Kidney glomerular epithelial cell (primary cell): ENCODE data around the gene DNTTIP2.
"Not testable (repeated sequence)": the region's sequence is repeated elsewhere in the genome, so short reads cannot be mapped to it uniquely, and the experiment has no call there.

Experiments
- DNase-seq: peaks from one replicate; lab custom pipeline; 2025; lab: John Stamatoyannopoulos, UW

The DNTTIP2 gene, protein sequence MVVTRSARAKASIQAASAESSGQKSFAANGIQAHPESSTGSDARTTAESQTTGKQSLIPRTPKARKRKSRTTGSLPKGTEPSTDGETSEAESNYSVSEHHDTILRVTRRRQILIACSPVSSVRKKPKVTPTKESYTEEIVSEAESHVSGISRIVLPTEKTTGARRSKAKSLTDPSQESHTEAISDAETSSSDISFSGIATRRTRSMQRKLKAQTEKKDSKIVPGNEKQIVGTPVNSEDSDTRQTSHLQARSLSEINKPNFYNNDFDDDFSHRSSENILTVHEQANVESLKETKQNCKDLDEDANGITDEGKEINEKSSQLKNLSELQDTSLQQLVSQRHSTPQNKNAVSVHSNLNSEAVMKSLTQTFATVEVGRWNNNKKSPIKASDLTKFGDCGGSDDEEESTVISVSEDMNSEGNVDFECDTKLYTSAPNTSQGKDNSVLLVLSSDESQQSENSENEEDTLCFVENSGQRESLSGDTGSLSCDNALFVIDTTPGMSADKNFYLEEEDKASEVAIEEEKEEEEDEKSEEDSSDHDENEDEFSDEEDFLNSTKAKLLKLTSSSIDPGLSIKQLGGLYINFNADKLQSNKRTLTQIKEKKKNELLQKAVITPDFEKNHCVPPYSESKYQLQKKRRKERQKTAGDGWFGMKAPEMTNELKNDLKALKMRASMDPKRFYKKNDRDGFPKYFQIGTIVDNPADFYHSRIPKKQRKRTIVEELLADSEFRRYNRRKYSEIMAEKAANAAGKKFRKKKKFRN

DNA sequence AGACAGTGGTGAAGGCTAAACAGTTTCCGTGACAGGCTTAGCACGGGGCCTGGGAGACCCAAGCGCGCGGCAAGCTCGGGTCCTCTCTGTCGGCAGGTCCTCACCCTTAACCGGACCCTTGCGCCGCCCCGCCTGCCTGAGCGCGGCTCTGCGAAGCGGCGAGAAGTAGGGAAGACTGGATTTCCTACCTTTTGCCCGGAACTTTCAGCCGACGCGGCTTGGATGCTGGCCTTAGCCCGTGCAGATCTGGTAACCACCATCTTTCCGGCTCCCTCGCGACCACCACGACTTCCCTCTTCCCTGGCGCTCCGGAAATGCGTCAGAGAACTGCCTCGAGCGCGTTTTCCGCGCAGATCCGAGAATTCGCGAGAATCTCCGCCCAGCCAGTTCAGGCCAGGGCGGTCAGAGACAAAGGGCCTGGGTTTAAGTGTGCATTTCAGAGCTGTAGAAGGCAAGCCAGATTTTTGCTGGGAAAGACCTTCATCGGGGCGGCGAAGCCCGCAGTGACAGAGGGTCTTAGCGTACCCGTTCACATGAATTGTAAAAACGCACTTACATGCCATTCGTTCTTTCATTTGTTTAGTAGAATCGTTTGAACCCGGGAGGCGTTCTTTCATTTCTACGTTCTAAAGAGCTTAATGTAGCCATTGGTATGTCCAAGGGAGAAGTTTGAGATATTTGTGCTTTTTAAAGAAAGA, at the start of gene DNTTIP2:
DNTTIP2 (minus strand) TSS at position 318 of the 698 bp plus-strand sequence; CDS start at position 260, 58 bp downstream.
- DNase-seq, result peak; percentile 90

DNA sequence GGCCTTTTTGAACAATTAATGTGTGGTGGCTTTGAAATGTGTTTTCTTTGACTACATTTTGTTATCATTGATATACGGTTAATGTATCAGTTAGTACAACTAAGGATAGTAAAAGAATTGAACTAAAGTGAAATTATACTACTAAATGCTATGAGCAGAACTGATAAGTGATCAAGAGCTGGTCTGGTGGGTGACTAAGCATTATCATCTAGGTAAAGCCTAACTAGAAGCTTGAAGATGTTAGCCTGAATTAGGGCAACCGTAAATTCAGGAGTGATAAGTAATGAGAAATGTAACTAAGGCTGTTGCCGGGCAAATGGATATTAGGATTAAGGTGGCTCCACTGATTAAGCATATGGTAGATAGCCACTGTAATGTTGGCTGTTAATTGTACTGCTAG, 46.2 kb upstream of the DNTTIP2 start:
- no peak for DNase-seq

DNA sequence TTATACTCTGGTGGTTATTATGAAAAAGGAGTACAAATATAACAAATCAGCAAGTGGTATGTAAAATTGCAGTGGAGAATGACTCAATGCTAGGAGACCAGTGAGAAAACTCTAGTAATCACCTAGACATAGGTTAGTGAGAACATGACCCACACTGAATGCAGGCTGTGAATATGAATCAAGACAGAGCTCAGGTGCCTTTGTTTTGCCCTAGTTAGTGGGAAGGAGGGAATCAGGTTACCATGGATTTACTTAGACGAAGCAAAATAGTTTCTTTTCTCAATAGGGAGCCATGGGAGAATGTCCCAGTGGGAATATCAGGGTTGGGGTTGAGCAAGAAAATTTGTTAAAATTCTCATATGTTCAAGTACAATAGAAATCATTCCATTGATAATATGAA, 40.8 kb upstream of the DNTTIP2 start:
- no peak for DNase-seq

DNA sequence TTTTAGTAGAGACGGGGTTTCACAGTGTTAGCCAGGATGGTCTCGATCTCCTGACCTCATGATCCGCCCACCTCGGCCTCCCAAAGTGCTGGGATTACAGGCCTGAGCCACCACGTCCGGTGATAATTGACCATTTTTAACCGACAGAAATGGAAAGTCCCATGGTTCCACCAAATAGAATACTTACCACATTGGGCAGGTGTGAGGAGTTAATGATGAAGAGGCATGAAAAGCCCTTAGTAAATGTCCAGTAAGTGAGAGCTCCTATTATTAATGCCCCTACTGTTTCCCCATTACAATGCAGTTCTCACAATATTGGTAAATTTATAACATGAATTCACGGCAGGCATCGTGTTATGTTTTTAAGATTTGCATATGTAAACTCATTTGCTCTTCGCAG, 38.3 kb upstream of the DNTTIP2 start:
- DNase-seq, result no peak

DNA sequence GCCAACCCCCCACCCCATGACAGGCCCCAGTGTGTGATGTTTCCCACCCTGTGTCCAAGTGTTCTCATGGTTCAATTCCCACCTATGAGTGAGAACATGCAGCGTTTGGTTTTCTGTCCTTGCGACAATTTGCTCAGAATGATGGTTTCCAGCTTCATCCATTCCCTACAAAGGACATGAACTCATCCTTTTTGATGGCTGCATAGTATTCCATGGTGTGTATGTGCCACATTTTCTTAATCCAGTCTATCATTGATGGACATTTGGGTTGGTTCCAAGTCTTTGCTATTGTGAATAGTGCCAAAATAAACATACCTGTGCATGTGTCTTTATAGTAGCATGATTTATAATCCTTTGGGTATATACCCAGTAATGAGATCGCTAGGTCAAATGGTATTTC, 31.9 kb upstream of the DNTTIP2 start:
- not testable (repeated sequence) for DNase-seq

DNA sequence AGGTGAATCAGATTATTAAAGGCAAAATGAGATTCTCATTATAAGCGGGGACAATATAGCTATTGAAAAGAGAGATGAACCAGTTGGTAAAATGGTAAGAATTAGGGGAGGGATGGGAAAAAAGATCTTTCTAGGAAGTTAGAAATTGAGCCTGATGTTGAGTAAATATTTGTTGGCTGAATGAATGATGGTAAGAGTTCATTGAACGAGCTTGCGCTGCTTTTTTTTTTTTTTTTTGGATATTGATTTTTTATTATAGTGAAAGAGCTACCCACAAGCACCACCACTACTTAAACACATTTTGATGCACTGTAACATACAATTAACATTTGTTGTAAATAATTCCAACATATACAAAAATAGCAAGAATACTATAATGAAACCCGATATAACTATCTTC, 31.3 kb upstream of the DNTTIP2 start:
- DNase-seq, result no peak

DNA sequence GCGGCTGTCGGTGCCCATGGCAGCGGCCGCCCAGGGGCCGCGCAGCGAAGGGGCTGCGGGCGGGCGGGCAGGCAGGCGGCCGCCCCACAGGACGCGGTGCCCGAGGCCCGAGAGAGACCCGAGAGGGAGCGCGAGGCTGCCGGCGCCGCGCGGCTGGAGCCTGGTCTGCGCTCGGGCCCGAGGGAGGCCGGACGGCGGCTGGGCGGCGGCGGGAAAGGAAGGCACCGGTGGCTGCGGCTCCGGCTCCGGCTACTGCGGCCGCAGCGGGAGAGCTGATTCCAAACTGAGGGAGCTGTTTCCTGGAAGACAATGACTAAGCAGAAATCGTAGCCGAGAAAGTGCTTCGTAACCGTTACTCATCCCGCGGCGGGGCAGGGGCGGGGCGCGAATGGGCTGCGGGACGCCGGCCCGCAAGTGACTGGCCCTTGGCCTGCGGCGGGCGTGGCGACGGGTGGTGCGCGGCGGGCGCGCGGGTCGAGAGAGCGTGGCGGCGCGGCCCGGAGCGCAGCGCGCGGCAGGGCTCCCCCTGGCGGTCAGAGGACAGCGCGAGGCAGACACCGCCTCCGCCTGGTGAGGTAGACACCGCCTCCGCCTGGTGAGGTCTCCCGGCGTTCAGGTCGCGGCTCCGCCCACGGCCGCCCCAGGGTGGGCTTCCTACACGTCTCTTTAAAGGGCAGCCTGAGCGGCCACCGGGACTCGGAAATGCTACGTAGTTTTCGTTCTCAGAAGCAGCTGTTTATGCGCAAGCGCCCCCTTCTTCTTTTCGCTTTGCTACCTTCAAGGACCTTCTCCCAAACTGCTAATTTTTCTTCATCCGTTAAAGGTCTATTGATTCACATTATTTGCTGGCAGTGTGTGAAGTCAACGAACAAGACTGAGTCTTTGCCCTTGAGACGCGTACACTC, 30.4 kb upstream of the DNTTIP2 start, which contains the start of gene GCLM:
GCLM (minus strand) TSS at position 285 of the 905 bp plus-strand sequence; CDS start at position 18, 267 bp downstream.
- peak; percentile 84 for DNase-seq

DNA sequence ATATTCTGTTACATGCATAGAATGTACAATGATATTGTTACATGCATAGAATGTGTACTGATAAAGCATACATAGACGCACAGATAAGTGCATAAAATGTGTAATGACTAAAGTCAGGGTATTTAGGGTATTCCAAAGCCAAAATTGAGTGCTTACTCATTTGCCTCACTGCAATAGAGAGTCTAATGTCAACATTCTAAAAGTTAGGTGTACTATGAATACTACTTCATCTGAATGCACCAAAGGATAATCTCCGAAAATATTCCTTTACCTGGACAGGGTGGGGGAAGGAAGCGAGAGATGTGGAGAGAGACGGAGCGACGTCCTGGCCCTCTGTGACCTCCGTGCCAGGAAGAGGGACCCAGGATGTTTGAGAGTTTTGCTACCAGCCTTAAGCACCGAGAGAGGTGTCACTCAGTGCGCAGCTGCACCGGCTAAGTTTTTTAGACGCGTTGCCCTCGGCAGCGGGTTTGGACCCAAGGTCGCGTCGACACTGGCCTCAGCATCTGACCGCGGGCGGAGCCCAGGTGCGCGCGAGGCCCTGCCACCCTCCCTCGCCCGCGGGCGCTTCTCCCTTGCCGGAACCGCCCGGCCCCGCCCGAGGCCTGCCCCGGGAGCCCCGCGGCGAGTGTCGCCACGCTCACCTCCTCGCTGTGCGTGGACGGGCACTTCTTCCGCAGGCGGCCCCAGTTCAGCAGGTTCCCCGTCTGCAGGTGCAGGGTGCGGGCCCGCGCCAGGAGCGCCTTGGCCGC, 29.6 kb upstream of the DNTTIP2 start:
- no peak for DNase-seq

DNA sequence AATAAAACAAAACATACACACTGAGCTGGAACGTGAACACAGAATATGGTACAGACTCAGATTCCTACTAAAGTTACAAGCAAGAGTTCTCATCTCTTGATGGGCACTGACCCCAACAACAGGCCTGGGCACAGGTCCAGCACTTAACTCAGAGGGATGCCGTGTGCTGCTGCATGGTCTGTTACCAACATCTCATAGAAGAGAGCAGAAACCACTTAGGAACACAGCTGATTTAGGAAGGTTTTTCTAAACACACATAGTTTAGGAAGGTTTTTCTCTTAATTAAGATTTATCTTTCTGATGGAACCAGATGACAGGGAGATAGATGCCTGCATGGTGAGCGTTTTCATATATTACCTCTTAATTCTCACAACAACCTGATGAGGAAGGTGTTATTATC, 28.7 kb upstream of the DNTTIP2 start:
- peak; percentile 30 for DNase-seq

DNA sequence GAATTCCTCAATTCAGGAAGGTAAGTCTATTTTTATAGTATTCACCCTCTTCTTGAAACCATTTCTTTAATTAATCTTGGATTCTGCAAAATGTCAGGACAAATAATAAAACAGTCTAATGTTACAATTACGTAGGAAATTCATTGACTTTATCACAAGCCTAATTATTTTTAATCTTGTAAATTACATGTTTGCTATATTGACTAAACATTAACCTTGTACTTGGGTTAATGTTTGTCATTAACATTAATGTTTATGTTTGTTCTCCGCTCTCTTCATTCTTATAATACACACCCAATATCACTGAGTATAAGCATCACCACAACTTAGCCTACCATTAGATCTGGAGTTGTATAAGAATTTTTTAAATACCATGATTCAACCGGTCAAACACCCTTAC, 27.5 kb upstream of the DNTTIP2 start:
- no peak for DNase-seq

DNA sequence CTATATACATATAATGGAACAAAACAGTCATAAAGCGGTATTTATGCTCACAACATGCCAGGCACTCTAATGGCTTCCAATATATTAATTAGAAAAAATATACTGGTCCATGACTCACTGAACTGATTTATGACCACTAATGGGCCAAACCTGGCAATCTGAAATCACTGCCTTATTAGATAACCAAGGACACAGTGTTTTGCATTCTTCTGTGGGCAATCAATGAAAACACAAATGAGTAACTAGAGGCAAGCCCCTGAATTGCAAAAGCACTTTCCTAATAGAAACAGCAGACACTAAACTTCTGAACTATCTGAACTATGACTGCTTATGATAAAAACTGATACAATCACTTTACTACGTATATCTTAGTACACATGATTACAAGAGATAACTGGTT, 26.7 kb upstream of the DNTTIP2 start:
- DNase-seq, result peak; percentile 31

DNA sequence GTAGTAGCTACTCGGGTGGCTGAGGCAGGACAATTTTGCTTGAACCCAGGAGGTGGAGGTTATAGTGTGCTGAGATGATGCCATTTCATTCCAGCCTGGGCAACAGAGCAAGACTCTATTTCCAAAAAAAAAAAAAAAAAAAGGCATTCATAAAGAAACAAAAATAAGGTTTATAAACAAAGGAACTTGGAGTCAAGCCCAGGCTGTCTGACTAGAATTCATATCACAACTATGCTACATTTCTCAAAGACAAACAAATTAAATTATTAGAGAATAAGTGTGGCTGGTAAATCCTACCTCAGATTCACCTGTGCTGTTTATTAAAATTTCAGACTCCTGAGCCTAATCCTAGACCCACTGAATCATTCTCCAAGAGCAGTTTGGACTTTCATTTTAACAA, 26.0 kb upstream of the DNTTIP2 start:
- no peak for DNase-seq

DNA sequence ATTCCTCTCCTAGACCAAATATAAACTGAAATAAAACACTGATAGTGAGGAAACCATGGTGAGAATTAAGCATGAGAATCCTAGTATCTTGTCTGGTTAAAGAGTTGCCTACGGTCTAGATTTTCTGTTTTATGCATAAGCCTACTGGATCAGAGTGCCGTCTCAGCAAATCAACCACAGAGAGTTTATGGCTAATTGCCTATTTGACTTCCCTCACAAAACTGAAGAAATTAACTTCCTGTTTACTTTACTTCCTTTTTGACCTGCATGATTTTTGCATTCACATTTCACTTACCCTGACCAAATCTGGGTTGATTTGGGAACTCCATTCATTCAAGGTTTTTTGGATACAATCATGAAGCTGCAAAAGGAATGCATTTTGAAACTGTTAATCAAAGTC, 25.2 kb upstream of the DNTTIP2 start:
- no peak for DNase-seq

DNA sequence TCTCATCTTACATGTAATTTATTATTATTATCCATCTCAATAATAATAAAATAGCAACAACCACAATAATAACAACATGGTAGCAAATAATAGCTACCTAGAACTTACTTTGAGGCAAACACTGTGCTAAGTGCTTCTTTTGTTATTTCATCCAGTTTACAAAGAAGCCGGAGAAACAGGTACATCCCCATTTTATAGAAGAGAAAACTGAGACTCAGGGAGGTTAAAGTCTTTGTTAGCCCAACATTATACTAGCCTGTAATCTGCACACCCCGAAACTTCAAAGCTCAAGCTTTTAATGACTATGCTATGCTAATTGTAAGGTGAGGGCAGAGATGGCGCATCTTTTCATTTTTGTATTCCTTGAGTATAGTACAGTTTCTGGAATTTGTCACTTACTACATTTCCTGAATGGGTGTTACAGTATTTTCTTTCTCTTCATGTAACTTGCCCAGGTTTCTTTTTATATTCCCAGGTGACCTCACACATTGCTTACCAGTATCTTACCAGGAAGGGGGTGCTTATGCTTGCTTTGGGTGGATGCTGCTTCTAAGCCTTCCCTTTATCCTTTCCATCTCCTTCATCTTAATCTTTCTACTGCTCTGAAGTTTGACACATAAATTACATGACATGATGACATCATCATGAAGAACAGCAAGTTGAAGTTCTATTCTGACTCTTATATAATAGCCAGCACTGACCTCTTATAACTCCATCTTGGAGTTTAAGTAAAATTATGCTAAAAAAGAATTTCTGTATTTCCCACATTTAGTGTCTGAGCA, 21.9 kb upstream of the DNTTIP2 start:
- DNase-seq, result no peak

DNA sequence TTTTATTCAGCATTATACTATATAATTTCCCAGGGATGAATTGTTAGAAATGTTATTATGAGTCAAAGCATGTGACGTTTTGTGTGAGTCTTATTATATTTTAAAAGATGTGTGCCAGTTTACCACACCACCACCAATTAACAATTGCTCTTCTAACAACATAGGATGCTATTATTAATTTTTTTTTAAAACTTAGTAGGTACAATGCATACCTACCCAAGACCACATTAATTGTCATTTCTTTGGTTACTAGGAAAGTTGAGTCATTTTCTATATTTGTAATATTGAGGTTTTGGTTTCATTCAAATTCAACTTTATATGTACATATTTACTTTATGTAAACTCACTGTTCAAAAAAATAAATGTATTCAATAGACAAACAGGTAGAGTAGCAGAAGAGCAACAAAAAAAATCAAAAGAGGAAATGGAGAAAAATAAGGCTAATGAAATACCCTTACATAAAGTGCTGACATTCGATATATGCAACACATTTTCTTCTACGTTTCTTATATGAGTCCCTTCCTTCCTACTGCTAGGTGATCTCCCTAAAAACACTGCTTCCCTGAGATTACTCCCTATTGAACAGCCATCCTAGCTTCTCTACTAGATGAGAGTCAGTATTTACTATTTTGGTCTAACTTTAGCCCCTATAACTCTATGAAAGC, 20.7 kb upstream of the DNTTIP2 start:
- no peak for DNase-seq

DNA sequence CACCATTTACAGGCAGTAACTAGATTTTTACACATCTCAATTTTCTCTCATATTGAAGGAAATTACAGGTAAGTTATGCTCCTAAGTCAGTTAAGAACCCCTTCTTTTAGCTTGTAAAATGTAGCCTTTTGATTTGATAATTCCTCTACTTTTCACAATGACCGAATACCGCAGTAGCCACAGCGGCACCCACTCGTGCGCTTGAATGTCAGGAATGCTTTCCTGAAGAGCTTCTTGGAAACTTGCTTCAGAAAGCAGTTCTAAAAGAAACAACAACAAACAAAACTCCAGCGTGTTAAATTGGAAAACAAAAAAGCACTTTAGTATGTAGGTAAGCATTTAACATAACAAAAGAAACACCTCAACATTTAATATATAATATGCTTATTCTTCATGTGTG, 9.9 kb upstream of the DNTTIP2 start:
- DNase-seq, result no peak

DNA sequence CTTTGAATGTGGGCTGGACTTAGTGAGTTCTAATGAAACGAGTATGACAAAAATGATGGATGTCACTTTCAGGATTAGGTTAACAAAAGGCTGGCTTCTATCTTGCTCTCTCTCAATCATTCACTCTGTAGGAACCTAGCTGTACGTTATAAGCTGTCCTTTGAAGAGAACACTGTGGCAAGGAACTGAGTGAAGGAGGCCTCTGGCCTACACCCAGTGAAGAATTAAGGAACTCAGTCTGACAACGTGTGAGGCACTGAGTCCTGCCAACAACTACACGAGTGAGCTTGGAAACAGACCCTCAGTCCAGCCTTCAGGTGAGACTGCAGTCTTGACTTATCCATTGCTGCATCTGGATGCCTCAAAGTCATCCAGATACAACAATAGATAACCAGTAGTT, 3.3 kb upstream of the DNTTIP2 start:
- DNase-seq, result no peak

DNA sequence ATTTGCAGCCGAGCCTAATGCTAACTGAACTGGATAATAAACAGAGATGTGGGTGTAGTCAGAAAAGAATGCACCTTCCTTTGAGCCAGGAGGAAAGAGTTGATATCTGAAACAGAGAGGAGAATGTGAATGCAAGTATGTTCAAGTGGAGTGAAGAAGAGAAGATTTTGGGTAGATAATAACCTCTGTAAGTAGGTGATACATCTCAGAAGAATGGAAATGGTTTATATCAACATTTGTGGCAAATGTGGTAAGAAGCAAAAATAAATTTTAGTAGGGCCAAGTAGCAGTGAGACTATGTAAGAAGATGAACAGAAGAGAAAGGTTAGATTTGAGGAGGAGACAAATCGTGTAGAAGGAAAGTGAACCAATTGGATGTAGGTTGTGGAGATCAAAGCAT, 1.7 kb upstream of the DNTTIP2 start:
- DNase-seq, result no peak

DNA sequence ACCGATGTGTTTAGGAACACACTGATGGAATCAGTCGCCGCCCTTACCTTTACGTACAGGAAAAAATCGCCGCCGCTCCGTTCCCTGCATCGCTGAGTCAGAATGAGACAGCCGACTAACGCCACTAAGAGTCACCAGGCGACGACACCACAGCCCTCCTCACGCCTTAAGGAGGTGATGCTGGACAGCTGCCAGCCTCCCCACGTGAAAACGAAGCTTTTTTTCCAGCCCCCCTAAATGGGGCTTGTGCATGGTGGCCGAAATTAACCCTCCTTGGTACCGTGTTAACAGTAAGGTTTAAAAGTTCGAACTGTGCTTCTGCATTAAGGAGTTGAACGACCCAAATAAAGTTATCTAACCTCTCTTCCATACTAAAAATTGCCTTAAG, 511 bp downstream of the DNTTIP2 start:
- no peak for DNase-seq

DNA sequence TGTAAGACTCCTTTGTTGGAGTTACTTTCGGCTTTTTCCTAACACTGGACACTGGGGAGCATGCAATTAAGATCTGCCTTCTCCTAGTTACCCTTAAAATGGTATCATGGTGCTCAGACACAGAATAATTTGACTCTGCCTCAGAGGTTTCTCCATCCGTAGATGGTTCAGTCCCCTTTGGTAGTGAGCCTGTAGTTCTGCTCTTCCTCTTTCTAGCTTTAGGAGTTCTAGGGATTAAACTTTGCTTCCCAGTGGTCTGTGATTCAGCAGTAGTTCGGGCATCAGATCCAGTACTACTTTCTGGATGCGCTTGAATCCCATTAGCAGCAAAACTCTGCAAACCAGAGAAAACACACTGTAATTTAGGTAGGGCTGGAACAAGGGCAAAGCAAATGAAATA, 1.5 kb downstream of the DNTTIP2 start:
- DNase-seq, result no peak
